Germinal center (tissue), 1 donor: ENCODE results near the gene STK11IP.

Experiments used
- DNase-seq: peaks from one replicate; pipeline ENCODE4 v3.0.0; 2012; ENCODE audit warnings: mixed read lengths, low spot score

The STK11IP gene

GRCh38 chr2:219578811-219579613, 18.6 kb upstream of the STK11IP start:
- DNase-seq = no peak

GRCh38 chr2:219581346-219581745, 16.3 kb upstream of the STK11IP start:
- no peak for DNase-seq

- no peak for DNase-seq
Observed at GRCh38 chr2:219591091-219591490, 6.6 kb upstream of the STK11IP start.

- DNase-seq = no peak
Observed at GRCh38 chr2:219592736-219593135, 4.9 kb upstream of the STK11IP start.

GRCh38 chr2:219593154-219593553, 4.5 kb upstream of the STK11IP start:
- DNase-seq = no peak

GRCh38 chr2:219595256-219595655, 2.4 kb upstream of the STK11IP start:
- no peak for DNase-seq

GRCh38 chr2:219596954-219597551, 604 bp upstream of the STK11IP start:
- peak; percentile 18 for DNase-seq

GRCh38 chr2:219598308-219599078, 836 bp downstream of the STK11IP start:
- DNase-seq = no peak

- peak; percentile 45 for DNase-seq
Observed at GRCh38 chr2:219603771-219604170, 6.1 kb downstream of the STK11IP start.

- no peak for DNase-seq
Observed at GRCh38 chr2:219605607-219605954, 7.9 kb downstream of the STK11IP start.

- DNase-seq = no peak
Observed at GRCh38 chr2:219607931-219608330, 10.3 kb downstream of the STK11IP start.

GRCh38 chr2:219608399-219608964, 10.8 kb downstream of the STK11IP start:
- no peak for DNase-seq

GRCh38 chr2:219609149-219609750, 11.6 kb downstream of the STK11IP start:
- DNase-seq = no peak

GRCh38 chr2:219611306-219611705, 13.6 kb downstream of the STK11IP start:
- DNase-seq = no peak

- DNase-seq = no peak
Observed at GRCh38 chr2:219611866-219612576, 14.4 kb downstream of the STK11IP start.

- peak; percentile 68 for DNase-seq
Observed at GRCh38 chr2:219612577-219613286, 15.1 kb downstream of the STK11IP start.

- DNase-seq = no peak
Observed at GRCh38 chr2:219613461-219614070, 15.9 kb downstream of the STK11IP start.

- DNase-seq = no peak
Observed at GRCh38 chr2:219614076-219614860, 16.6 kb downstream of the STK11IP start.

- DNase-seq = no peak
Observed at GRCh38 chr2:219615036-219615435, 17.4 kb downstream of the STK11IP start.

- no peak for DNase-seq
Observed at GRCh38 chr2:219615894-219616293, 18.2 kb downstream of the STK11IP start.
